Measurements from ENCODE around the gene ZFAND2A. TPM values are rescaled to one million over a fixed set of nuclear protein-coding genes. Genes with fewer than 3 reads are reported as not detected.

ZFAND2A gene
- total and polyA plus RNA-seq, 3 donors from 2014 or later: 32.9 to 61.4 (median 37.8) TPM

DNA sequence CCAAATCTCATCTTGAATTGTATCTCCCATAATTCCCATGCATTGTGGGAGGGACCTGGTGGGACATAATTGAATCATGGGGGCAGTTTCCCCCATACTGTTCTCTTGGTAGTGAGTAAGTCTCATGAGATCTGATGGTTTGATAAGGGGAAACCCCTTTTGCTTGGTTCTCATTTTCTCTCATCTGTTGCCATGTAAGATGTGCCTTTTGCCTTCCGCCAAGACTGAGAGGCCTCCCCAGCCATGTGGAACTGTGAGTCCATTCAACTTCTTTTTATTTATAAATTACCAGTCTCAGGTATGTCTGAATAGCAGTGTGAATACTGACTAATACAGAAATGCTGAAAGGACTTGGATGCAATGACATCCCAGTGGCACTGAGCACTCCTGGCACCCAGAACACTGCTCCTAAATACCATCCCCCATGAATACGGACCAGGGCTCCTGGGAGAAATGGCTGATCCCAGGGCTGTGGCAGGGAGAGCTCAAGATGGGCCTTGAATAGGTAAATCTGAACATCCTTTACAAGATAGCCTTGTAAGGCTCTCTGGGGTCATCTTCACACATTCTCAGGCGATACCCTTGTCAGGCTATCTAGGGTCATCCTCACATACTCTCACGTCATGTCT, 19.4 kb downstream of the ZFAND2A start:
- H3K4me3 ChIP-seq: no peak overlapping the region
- DNase-seq: no peak
- TF ChIP-seq POLR2A (IDR thresholded peaks at IDR 0.05) (no peak), CTCF (IDR thresholded peaks at IDR 0.05) (no peak)
- no peaks in the 10 kb centered on the region for H3K9me3 ChIP-seq
- H3K4me1 ChIP-seq: peaks cover 8% of the 10 kb centered on the region
- intact Hi-C loops (cut with DNase I; ENCODE audit: low total_unique reads): no loop called here
- no peaks in the 10 kb centered on the region for H3K36me3 ChIP-seq (ENCODE audit: low read depth, missing control alignments)
- no peak overlapping the region for H3K27ac ChIP-seq
- WGBS, 2 donors: 85 to 89% methylated on average over 4 of the region's 4 CpGs
- H3K27me3 ChIP-seq: no peaks in the 10 kb centered on the region

GRCh38 chr7:1137517-1138167, 22.4 kb downstream of the ZFAND2A start:
- no peak for TF ChIP-seq POLR2A (IDR thresholded peaks at IDR 0.05)
- intact Hi-C loops (cut with DNase I; ENCODE audit: low total_unique reads): no loop called here
- DNase-seq: no peak

DNA sequence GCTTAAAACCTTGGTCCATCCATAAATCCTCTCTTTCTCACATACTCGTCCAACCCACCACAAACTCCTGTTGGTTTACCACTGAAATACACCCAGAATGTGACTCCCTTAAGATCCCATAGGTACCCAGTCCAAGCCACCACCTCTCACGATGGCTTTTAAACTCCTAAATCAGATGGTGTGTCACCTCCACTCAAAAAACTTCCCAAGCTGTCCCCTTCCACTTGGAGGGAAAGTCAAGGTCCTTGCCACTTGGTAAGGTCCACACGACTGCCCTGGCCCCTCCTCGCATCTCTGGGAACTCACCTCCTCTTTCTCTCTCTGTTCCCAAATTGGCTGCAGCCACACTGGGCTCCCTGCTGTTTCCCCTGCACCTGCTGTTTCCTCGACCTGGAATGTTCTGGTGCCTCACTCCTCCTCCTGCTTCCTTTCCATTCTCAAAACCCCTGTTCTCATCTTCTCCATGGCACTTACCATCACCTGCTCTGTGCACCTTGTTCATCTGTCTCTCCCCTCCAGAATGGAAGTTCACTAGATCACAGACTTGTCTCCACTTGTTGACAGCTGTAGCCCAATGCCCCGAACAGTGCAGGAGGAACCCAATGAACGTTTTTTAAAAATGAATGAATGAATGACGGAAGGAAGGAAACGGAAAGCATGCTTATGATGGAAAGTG, 23.0 kb downstream of the ZFAND2A start:
- no peak for DNase-seq
- intact Hi-C loops (cut with DNase I; ENCODE audit: low total_unique reads): no loop called here
- TF ChIP-seq CTCF (IDR thresholded peaks at IDR 0.05): no peak
- TF ChIP-seq POLR2A (IDR thresholded peaks at IDR 0.05): no peak
- H3K36me3 ChIP-seq (ENCODE audit: low read depth, missing control alignments): no peaks in the 10 kb centered on the region
- WGBS, 2 donors: 15 to 18% methylated on average over 9 of the region's 9 CpGs
- no peaks in the 10 kb centered on the region for H3K9me3 ChIP-seq
- H3K4me3 ChIP-seq: peak overlapping the region; percentile 68 to 81
- H3K27ac ChIP-seq: no peak overlapping the region
- no peaks in the 10 kb centered on the region for H3K27me3 ChIP-seq
- H3K4me1 ChIP-seq: peaks cover 8% of the 10 kb centered on the region

More at GRCh38 chr7:1137517-1138167, 22.4 kb downstream of the ZFAND2A start:
- H3K4me1 ChIP-seq: peaks cover 8% of the 10 kb centered on the region
- no peaks in the 10 kb centered on the region for H3K27me3 ChIP-seq
- WGBS, 2 donors: 9 to 15% methylated on average over 15 to 28 of the region's 51 CpGs
- H3K27ac ChIP-seq: peak overlapping the region in 1 of 2 donors; percentile 75
- peak overlapping the region; percentile 68 to 81 for H3K4me3 ChIP-seq
- H3K9me3 ChIP-seq: no peaks in the 10 kb centered on the region
- H3K36me3 ChIP-seq (ENCODE audit: low read depth, missing control alignments): no peaks in the 10 kb centered on the region

- Histone ChIP-seq H3K27ac (peak overlapping the region in 1 of 2 donors; percentile 31), H3K27me3 (no peaks in the 10 kb centered on the region), H3K36me3 (ENCODE audit: low read depth, missing control alignments) (no peaks in the 10 kb centered on the region), H3K4me1 (peaks cover 8% of the 10 kb centered on the region), H3K9me3 (no peaks in the 10 kb centered on the region), H3K4me3 (no peak overlapping the region)
- DNase-seq: peak; percentile 67
- intact Hi-C loops (cut with DNase I; ENCODE audit: low total_unique reads): no loop called here
- TF ChIP-seq CTCF (IDR thresholded peaks at IDR 0.05) (no peak), POLR2A (IDR thresholded peaks at IDR 0.05) (no peak)
- 55 to 65% methylated on average over 7 of the region's 7 CpGs for WGBS, 2 donors
These were observed 25.0 kb downstream of the ZFAND2A start for GRCh38 chr7:1134951-1135350.

DNA sequence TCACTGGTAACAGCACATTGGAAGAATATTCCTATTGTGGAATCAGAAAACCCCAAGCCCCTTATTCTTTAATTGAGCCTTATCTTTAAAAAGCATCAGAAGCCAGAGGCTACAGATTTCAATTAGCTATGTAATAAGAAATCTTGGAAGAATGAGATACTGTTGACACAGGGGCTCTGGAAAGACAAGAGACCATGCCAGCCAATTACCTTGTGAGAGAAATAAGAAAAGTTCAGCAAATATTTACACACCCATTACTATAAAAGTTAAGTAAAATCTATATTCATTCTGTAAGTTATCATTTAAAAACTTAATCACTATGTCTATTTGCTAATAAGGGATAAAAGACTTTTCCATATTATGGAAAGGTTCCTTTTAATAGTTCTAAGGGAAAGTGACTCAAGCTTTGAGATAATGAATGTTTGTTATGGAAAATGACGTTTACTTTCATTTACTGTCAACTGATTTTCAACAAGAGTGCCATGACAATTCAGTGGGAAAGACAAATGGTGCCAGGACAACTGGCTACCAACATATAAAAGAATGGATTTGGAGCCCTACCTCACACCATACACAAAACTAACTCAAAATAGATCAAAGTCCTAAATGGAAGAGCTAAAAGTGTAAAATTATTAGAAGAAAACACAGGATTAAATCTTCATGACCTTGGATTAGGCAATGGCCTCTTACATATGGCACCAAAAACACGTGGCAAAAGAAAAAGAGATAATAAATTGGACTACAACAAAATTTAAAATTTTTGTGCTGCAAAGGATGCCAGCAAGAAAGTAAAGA, 28.3 kb downstream of the ZFAND2A start:
- Histone ChIP-seq H3K4me3 (no peak overlapping the region), H3K27ac (no peak overlapping the region), H3K4me1 (peaks cover under 1% of the 10 kb centered on the region), H3K36me3 (ENCODE audit: low read depth, missing control alignments) (no peaks in the 10 kb centered on the region), H3K9me3 (no peaks in the 10 kb centered on the region), H3K27me3 (no peaks in the 10 kb centered on the region)
- WGBS, 2 donors: 78 to 85% methylated on average over 2 of the region's 2 CpGs
- no peak for DNase-seq
- TF ChIP-seq POLR2A (IDR thresholded peaks at IDR 0.05) (no peak), CTCF (IDR thresholded peaks at IDR 0.05) (no peak)
- intact Hi-C loops (cut with DNase I; ENCODE audit: low total_unique reads): no loop called here
